ENCODE data around the gene PHF23. TPM values are rescaled to one million over a fixed set of nuclear protein-coding genes. Genes with fewer than 3 reads are reported as not detected.

PHF23 gene
- total and polyA plus RNA-seq, 9 of the 15 experiments (the other 6 are each of a cell fraction or from before 2014, with no cell fraction given), result 7.4 to 87.5 (median 33.7) TPM

DNA sequence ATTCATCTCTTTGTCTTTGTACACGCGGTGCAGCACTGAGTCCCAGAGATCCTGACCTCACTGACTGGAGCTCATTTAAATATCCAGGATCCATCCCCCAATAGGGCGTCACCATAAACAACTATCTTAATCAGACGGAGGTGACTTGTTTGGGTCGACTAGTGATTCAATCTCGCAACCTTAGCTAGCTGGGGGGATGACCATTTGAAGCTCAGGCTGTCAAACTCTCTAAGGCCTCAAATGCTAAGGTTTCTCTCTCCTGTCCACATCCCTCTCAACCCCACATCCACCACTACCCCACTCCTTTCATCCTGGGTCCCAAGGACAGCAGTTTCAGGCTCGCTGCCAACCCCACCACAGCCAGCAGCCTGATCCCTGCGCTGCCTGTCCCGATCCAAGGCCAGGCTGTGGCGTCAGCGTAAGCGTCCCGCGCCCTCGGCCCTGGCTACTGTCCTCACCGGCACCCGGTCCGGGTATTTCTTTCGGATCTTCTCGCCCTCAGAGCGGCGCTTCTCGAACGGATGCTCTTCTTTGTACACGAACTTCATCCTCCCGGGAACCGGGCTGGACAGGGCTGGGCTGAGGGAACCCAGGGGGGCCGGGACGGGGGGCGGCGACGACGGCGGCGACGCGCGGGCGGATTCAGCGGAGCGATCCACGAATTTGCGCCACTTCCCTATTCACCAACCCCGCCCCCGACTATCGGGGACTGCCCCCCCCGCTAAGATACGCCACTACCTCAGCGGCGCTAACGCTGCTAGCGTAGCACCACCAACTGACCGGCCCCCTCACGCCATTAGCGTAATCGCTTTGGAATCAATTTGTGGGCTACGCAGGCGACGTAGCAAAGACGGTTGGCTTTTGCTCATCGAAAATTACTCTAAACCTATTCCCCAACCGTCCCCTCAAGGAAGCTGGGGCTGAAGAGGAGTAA lies 2.8 kb upstream of the PHF23 start, which contains the start of gene GABARAP (continued):
- no peak for TF ChIP-seq CLOCK (CRISPR knock-in tag; IDR thresholded peaks at IDR 0.05; ENCODE audit: borderline replicate concordance)
- no peak for TF ChIP-seq RNF219 (CRISPR knock-in tag; IDR thresholded peaks at IDR 0.05)
- TF ChIP-seq CHD7 (IDR thresholded peaks at IDR 0.05; ENCODE audit: low read depth, low read length), result no peak
- no peak for TF ChIP-seq ZNF551 (CRISPR knock-in tag; IDR thresholded peaks at IDR 0.05)
- TF ChIP-seq CBX8 (IDR thresholded peaks at IDR 0.05; ENCODE audit: borderline replicate concordance, extremely low read depth, low read depth, low read length, poor library complexity, severe bottlenecking), result no peak
- TF ChIP-seq HNRNPK (IDR thresholded peaks at IDR 0.05; ENCODE audit: low read depth, low read length, poor library complexity, severe bottlenecking), result peak; percentile 96
- TF ChIP-seq CGGBP1 (CRISPR knock-in tag; IDR thresholded peaks at IDR 0.05), result no peak
- TF ChIP-seq TCF7L2 (IDR thresholded peaks at IDR 0.05; ENCODE audit: low read depth, low read length), result no peak

Data from K562 (cell line).